Endothelial cell of umbilical vein (primary cell): ENCODE measurements around the gene BRSK2.

Source experiments
- EZH2 ChIP-seq: IDR thresholded peaks from 2 replicates; pipeline ENCODE4 v1.6.1; 2012; ENCODE audit warnings: borderline replicate concordance, low read depth, mild to moderate bottlenecking, moderate library complexity, low read length, inconsistent platforms; ENCODE audit not compliant: severe bottlenecking
- POLR2A ChIP-seq: IDR thresholded peaks from 2 replicates; pipeline ENCODE4 v1.6.1; 2012; ENCODE audit warnings: low read depth, mild to moderate bottlenecking, control low read depth, low read length
- POLR2AphosphoS5 ChIP-seq: IDR thresholded peaks from 2 replicates; pipeline ENCODE4 v1.6.1; 2012; ENCODE audit warnings: low read depth, mild to moderate bottlenecking, control low read depth, low read length, moderate library complexity; ENCODE audit not compliant: insufficient read depth
- TF ChIP-seq, protein P1 (sequence below), 2 donors: IDR thresholded peaks; 1 replicate in 1 of 2; 2 replicates in 1 of 2; pipeline ENCODE4 v1.5.1; 2011; ENCODE audit warnings: low read length in 2 of 2, mild to moderate bottlenecking in 2 of 2, moderate library complexity in 2 of 2, control low read depth in 1 of 2, inconsistent platforms in 1 of 2, low read depth in 1 of 2; ENCODE audit not compliant: insufficient read depth in 1 of 2; ENCODE audit errors: extremely low read depth in 1 of 2
- TF ChIP-seq, protein P2 (sequence below): IDR thresholded peaks from 2 replicates; pipeline ENCODE4 v1.6.1; 2011; ENCODE audit not compliant: insufficient read depth, insufficient read length

DNA sequence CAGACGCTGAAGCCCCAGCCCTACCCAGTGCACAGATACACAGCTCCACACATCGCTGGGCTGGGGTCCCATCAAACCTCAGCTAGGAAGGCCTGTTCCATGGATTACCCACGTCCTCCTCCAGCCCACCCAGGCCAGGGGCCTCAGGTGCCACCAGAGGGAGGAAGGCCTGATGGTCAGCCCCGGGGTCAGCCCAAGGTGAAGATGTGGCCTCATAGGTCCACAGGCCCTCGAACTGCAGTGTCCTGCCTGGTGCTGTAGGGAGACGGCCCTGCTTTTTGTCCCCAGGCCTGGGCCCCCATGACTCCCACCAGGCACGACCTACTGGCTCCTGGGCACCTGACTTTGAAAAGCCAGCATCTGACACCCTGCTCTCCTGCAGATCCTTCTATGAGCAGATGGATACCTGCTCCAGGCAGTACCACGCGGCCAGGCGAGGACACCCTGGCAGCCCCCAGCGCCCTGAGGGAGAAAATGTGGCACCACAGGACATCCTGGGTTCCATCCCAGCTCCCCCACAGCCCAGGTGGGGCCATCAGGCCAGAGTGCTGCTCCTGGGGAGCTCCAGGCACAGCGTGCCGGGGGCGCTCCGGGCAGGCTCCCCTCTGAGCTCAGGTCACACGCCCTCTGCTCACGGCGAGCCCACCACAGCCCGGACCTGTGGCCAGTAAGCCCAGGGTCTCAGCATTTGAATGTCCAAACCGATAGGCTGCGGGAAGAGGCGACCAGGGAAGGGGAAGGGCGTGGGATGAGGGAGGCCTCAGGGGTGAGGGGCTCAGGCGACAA is 112.6 kb downstream of the BRSK2 start:
- TF ChIP-seq, protein P1, sequence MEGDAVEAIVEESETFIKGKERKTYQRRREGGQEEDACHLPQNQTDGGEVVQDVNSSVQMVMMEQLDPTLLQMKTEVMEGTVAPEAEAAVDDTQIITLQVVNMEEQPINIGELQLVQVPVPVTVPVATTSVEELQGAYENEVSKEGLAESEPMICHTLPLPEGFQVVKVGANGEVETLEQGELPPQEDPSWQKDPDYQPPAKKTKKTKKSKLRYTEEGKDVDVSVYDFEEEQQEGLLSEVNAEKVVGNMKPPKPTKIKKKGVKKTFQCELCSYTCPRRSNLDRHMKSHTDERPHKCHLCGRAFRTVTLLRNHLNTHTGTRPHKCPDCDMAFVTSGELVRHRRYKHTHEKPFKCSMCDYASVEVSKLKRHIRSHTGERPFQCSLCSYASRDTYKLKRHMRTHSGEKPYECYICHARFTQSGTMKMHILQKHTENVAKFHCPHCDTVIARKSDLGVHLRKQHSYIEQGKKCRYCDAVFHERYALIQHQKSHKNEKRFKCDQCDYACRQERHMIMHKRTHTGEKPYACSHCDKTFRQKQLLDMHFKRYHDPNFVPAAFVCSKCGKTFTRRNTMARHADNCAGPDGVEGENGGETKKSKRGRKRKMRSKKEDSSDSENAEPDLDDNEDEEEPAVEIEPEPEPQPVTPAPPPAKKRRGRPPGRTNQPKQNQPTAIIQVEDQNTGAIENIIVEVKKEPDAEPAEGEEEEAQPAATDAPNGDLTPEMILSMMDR (IDR thresholded peaks at IDR 0.05; ENCODE audit: extremely low read depth in 1 of 2, insufficient read depth in 1 of 2, low read depth in 1 of 2, low read length in 2 of 2): no peak
- TF ChIP-seq, protein P2, sequence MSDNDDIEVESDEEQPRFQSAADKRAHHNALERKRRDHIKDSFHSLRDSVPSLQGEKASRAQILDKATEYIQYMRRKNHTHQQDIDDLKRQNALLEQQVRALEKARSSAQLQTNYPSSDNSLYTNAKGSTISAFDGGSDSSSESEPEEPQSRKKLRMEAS: no peak
- TF ChIP-seq POLR2A (no peak), EZH2 (no peak), POLR2AphosphoS5 (no peak)
